B cell (primary cell): Measurements from ENCODE around the gene PRKRIP1. TPM values are rescaled to one million over a fixed set of nuclear protein-coding genes. Genes with fewer than 3 reads are reported as not detected.
A peak's percentile ranks its signal among the peaks of the same experiment; 100 is the strongest.

Experiments
- ATAC-seq: fragments of 200-7000 bp; cut with Tn5 transposase; one replicate; pipeline ENCODE4 v1.10.0; 2021; ENCODE audit warnings: low read depth, mild to moderate bottlenecking, moderate number of reproducible peaks, moderate library complexity
- CTCF ChIA-PET: fragments of 350-600 bp; sonication (Branson Sonifier 250); formaldehyde crosslinking; loops from one replicate; lab custom pipeline; 2021; ENCODE audit warnings: antibody characterized with exemption, inconsistent platforms; lab: Charles Lee
- POLR2A ChIA-PET: fragments of 350-600 bp; sonication (Branson Sonifier 250); formaldehyde crosslinking; loops from one replicate; lab custom pipeline; 2021; ENCODE audit warnings: antibody characterized with exemption; lab: Charles Lee
- DNase-seq: peaks from one replicate; pipeline ENCODE4 v3.0.0; 2013
- H2AFZ ChIP-seq: 2 replicates; pipeline ENCODE4 v1.6.1; 2012; ENCODE audit warnings: mild to moderate bottlenecking, low read depth, low read length; ENCODE audit not compliant: insufficient read depth, poor library complexity, severe bottlenecking
- H3K27ac ChIP-seq, 2 donors: 1 replicate in 1 of 2; 2 replicates in 1 of 2; pipeline ENCODE4 v1.5.1; 2012 to 2013; ENCODE audit warnings: low read length in 2 of 2, mild to moderate bottlenecking in 2 of 2, moderate library complexity in 1 of 2
- H3K27me3 ChIP-seq, 4 experiments: fragments of 200-600 bp in 1 of 4; sonication (generic) in 1 of 4; replicated peaks in 1 of 4; 1 replicate in 2 of 4; 2 replicates in 2 of 4; pipeline versions ENCODE4 v1.6.1 to v1.7.0; 2013 to 2016; ENCODE audit warnings: low read length in 3 of 4, mild to moderate bottlenecking in 2 of 4, mixed read lengths in 1 of 4, moderate library complexity in 1 of 4; ENCODE audit not compliant: insufficient read depth in 4 of 4, control insufficient read depth in 3 of 4; ENCODE audit errors: control extremely low read depth in 1 of 4
- H3K36me3 ChIP-seq, 2 experiments: replicated peaks in 1 of 2; 1 replicate in 1 of 2; 2 replicates in 1 of 2; pipeline versions ENCODE4 v1.6.1 to v1.7.1; 2013; ENCODE audit warnings: low read length in 1 of 2; ENCODE audit not compliant: insufficient read depth in 2 of 2, control insufficient read depth in 1 of 2; ENCODE audit errors: control extremely low read depth in 1 of 2, extremely low read depth in 1 of 2
- H3K4me1 ChIP-seq, 2 donors: fragments of 200-600 bp in 1 of 2; sonication (generic) in 1 of 2; 1 replicate in 1 of 2; 2 replicates in 1 of 2; pipeline versions ENCODE4 v1.5.1 to v1.6.1; 2013 to 2017; ENCODE audit warnings: low read length in 2 of 2; ENCODE audit not compliant: control insufficient read depth in 2 of 2, insufficient read depth in 2 of 2
- H3K4me2 ChIP-seq: replicated peaks from 2 replicates; pipeline ENCODE3; 2012; ENCODE audit warnings: mild to moderate bottlenecking, low read depth, low read length; ENCODE audit not compliant: poor library complexity, severe bottlenecking
- H3K4me3 ChIP-seq, 5 experiments: fragments of 200-600 bp in 1 of 5; sonication (generic) in 1 of 5; 1 replicate in 3 of 5; 2 replicates in 2 of 5; pipeline versions ENCODE4 v1.5.1 to v1.7.0; 2011 to 2016; ENCODE audit warnings: low read length in 4 of 5, mild to moderate bottlenecking in 4 of 5, low read depth in 2 of 5, control low read depth in 1 of 5, moderate library complexity in 1 of 5; ENCODE audit not compliant: insufficient read depth in 1 of 5; ENCODE audit errors: control extremely low read depth in 1 of 5, extremely low read depth in 1 of 5
- H3K79me2 ChIP-seq: fragments of 200-600 bp; sonication (generic); one replicate; pipeline ENCODE4 v1.6.0; 2016; ENCODE audit warnings: low read length; ENCODE audit not compliant: control insufficient read depth, insufficient read depth
- H3K9ac ChIP-seq: fragments of 200-600 bp; sonication (generic); 2 replicates; pipeline ENCODE4 v1.6.1; 2017; ENCODE audit warnings: mild to moderate bottlenecking, low read length, moderate library complexity
- H3K9me3 ChIP-seq, 3 donors: one replicate each; pipeline versions ENCODE4 v1.6.1 to v1.7.1; 2013; ENCODE audit warnings: low read length in 2 of 3; ENCODE audit not compliant: control insufficient read depth in 2 of 3, insufficient read depth in 1 of 3; ENCODE audit errors: control extremely low read depth in 1 of 3
- H4K20me1 ChIP-seq: 2 replicates; pipeline ENCODE4 v1.6.0; 2012; ENCODE audit warnings: mild to moderate bottlenecking, low read length; ENCODE audit not compliant: insufficient read depth, control insufficient read depth, poor library complexity, severe bottlenecking
- H3K27ac Mint-ChIP-seq: one replicate; pipeline ENCODE4 v1.8.0; 2021; ENCODE audit warnings: mixed read lengths
- H3K27me3 Mint-ChIP-seq: one replicate; pipeline ENCODE4 v1.8.0; 2021; ENCODE audit warnings: mixed read lengths
- H3K4me1 Mint-ChIP-seq: one replicate; pipeline ENCODE4 v1.8.0; 2021; ENCODE audit warnings: mixed read lengths
- H3K4me3 Mint-ChIP-seq: one replicate; pipeline ENCODE4 v1.8.0; 2021; ENCODE audit warnings: mixed read lengths
- H3K9me3 Mint-ChIP-seq: one replicate; pipeline ENCODE4 v1.8.0; 2022; ENCODE audit warnings: mixed read lengths; ENCODE audit not compliant: insufficient read depth
- CTCF ChIP-seq: fragments of 200-600 bp; IDR thresholded peaks from one replicate; pipeline ENCODE4 v1.8.0; 2022; ENCODE audit warnings: antibody characterized with exemption, mild to moderate bottlenecking
- EZH2 ChIP-seq: IDR thresholded peaks from 2 replicates; pipeline ENCODE4 v1.6.1; 2012; ENCODE audit warnings: borderline replicate concordance, low read depth, mild to moderate bottlenecking, moderate library complexity, low read length; ENCODE audit not compliant: insufficient read depth, poor library complexity, severe bottlenecking
- WGBS: methylation state at CpG from one replicate; pipeline ENCODE4 v1.1.5; 2013; ENCODE audit warnings: missing lambda C conversion rate; ENCODE audit not compliant: insufficient coverage; 5-methylcytosine and 5-hydroxymethylcytosine counted together
- intact Hi-C: fragments of 100-400 bp; cut with micrococcal nuclease; formaldehyde crosslinking; loops from one replicate; pipeline ENCODE4 v1.10.0; 2022
- polyA plus RNA-seq: library from polyadenylated mRNA; depleted of rRNA; stranded (reverse); fragments of >200 nt; gene quantifications from 2 replicates; pipeline ENCODE4 v1.2.3, GENCODE V29; 2012
- total RNA-seq, 2 donors: library from RNA; stranded (reverse); fragments of 120-200 nt in 1 of 2; gene quantifications; 1 replicate in 1 of 2; 2 replicates in 1 of 2; pipeline versions ENCODE4 v1.2.3 to v1.2.4, GENCODE V29; 2013 to 2022

PRKRIP1 gene
- total and polyA plus RNA-seq, 2 donors (not counting 1 experiment from before 2014, with no cell fraction given) = 57.1 to 59.1 TPM

DNA sequence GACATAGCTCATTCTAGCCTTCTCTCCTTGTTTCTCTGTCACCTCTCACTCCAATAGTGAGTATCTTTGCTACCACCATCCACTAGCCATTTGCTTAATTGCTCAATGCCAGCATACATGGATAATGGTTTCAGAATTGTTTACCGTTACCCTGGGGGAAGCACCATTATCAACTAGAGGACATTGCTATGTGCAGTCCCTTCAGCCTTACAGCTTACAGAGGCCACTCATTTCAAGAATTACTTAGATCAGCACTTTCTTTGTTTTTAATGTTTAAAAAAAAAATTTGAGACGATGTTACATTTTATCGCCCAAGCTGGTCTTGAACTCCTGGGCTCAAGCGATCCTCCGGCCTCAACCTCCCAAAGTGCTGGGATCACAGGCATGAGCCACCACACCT, 22.4 kb downstream of the PRKRIP1 start:
- H3K9me3 Mint-ChIP-seq = no peaks in the 10 kb centered on the region
- intact Hi-C loops = no loop called here
- H3K4me1 ChIP-seq = peaks cover 91 to 97% of the 10 kb centered on the region in 2 donors
- no peak overlapping the region for H3K9ac ChIP-seq
- peaks cover 0 to 7% (median 0%) of the 10 kb centered on the region in 3 donors for H3K9me3 ChIP-seq
- peak overlapping the region; percentile 29 for H3K4me2 ChIP-seq
- DNase-seq (no peak), ATAC-seq (no peak)
- H3K4me1 Mint-ChIP-seq = peaks cover 78% of the 10 kb centered on the region
- TF ChIP-seq EZH2 (no peak), CTCF (no peak)
- POLR2A ChIA-PET = interaction anchor here (7.7 to 12.7 kb wide), 2 partner anchors 11 to 22 kb away, joined by 80 to 223 read pairs; partner anchors contain the start of gene ORAI2
- H3K27me3 ChIP-seq = no peaks in the 10 kb centered on the region
- WGBS = 80% methylated on average over 4 of the region's 5 CpGs
- H3K27ac ChIP-seq = peak overlapping the region; percentile 36 to 100
- H3K4me3 ChIP-seq = no peak overlapping the region
- peak overlapping the region; percentile 76 for H3K4me3 Mint-ChIP-seq
- no peak overlapping the region for H2AFZ ChIP-seq
- peaks cover 65% of the 10 kb centered on the region for H3K79me2 ChIP-seq
- no peaks in the 10 kb centered on the region for H3K27me3 Mint-ChIP-seq
- peaks cover 0 to 26% of the 10 kb centered on the region in 2 experiments for H3K36me3 ChIP-seq
- no peaks in the 10 kb centered on the region for H4K20me1 ChIP-seq
- H3K27ac Mint-ChIP-seq = peak overlapping the region; percentile 94
- CTCF ChIA-PET = interaction anchor here (23.0 to 46.3 kb wide), 2 partner anchors 8 to 18 kb away, joined by 1182 read pairs; partner anchors contain the start of gene ORAI2

DNA sequence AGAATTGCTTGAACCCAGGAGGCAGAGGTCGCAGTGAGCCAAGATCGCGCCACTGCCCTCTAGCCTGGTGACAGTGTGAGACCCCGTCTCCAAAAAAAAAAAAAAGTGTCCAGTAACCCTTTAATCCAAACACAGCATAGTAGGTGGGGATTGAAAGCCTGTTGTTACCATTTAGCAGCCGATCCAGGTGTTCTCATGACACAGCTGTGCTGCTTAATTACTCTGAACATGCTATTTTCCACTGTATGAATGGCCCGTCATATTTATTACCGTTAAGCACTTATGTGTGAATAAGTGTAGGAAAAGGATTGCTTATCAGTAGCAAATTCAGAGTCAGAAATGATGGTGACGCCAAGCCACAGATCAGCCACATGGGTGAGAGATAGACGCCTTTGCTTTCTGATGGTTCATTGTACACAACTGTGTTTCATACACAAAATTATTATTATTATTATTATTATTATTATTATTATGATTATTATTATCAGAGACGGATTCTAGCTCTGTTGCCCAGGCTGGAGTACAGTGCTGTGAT, 25.6 kb downstream of the PRKRIP1 start:
- TF ChIP-seq CTCF = no peak
- no peak for TF ChIP-seq EZH2
- no CpG with 5 or more reads among the region's 10 CpGs for WGBS
- intact Hi-C loops = loop anchor here (1.0 to 10.0 kb wide), 2 partner anchors 20 to 117 kb away; no protein-coding TSS in a partner anchor
- Histone ChIP-seq H3K4me1 (peaks cover 97 to 100% of the 10 kb centered on the region in 2 donors), H3K4me2 (peak overlapping the region; percentile 25), H3K9me3 (peaks cover 0 to 14% (median 0%) of the 10 kb centered on the region in 3 donors), H4K20me1 (no peaks in the 10 kb centered on the region), H2AFZ (no peak overlapping the region), H3K4me3 (no peak overlapping the region), H3K27ac (peak overlapping the region; percentile 89 to 100), H3K79me2 (peaks cover 68% of the 10 kb centered on the region), H3K36me3 (peaks cover 0 to 22% of the 10 kb centered on the region in 2 experiments), H3K9ac (no peak overlapping the region), H3K27me3 (no peaks in the 10 kb centered on the region)
- H3K27ac Mint-ChIP-seq = peak overlapping the region; percentile 96
- no peaks in the 10 kb centered on the region for H3K27me3 Mint-ChIP-seq
- DNase-seq (no peak), ATAC-seq (no peak)
- CTCF ChIA-PET = interaction anchor here (23.0 to 46.3 kb wide), 2 partner anchors 11 to 15 kb away, joined by 1182 read pairs; partner anchors contain the start of gene ORAI2
- POLR2A ChIA-PET = interaction anchor here (0.9 to 12.7 kb wide), 5 partner anchors 8 to 30 kb away, joined by 3 to 223 read pairs (median 3); partner anchors contain the start of gene ORAI2
- H3K4me1 Mint-ChIP-seq = peaks cover 83% of the 10 kb centered on the region
- H3K9me3 Mint-ChIP-seq = no peaks in the 10 kb centered on the region
- peak overlapping the region; percentile 44 for H3K4me3 Mint-ChIP-seq
